DND-41 (cell line): ENCODE data around the gene SLC2A6.
A peak's percentile ranks its signal among the peaks of the same experiment; 100 is the strongest.

Experiments
- ATAC-seq: fragments of 200-7000 bp; cut with Tn5 transposase; 3 replicates; pipeline ENCODE4 v1.9.1; 2021; ENCODE audit warnings: low read depth; ENCODE audit not compliant: insufficient read depth
- DNase-seq: peaks from one replicate; pipeline ENCODE4 v3.0.0-alpha.2; 2020
- H2AFZ ChIP-seq: 2 replicates; pipeline ENCODE4 v1.6.0; 2012; ENCODE audit warnings: low read depth, low read length
- H3K27ac ChIP-seq: 2 replicates; pipeline ENCODE4 v1.5.1; 2012; ENCODE audit warnings: low read length, inconsistent platforms
- H3K27me3 ChIP-seq: fragments of 200-600 bp; sonication (generic); 2 replicates; pipeline ENCODE4 v1.6.0; 2012; ENCODE audit warnings: low read length, mild to moderate bottlenecking, inconsistent platforms; ENCODE audit not compliant: insufficient read depth, poor library complexity
- H3K36me3 ChIP-seq: 2 replicates; pipeline ENCODE4 v1.5.1; 2012; ENCODE audit warnings: low read length, inconsistent platforms; ENCODE audit not compliant: insufficient read depth
- H3K4me1 ChIP-seq: 2 replicates; pipeline ENCODE4 v1.5.1; 2012; ENCODE audit warnings: mild to moderate bottlenecking, low read length; ENCODE audit not compliant: insufficient read depth
- H3K4me2 ChIP-seq: 2 replicates; pipeline ENCODE4 v1.6.0; 2012; ENCODE audit warnings: mild to moderate bottlenecking, moderate library complexity, low read length, inconsistent platforms; ENCODE audit not compliant: insufficient read depth
- H3K4me3 ChIP-seq, 2 experiments: fragments of 200-600 bp in 1 of 2; shearing (Covaris generic) in 1 of 2; 2 replicates each; pipeline ENCODE4 v1.5.1; 2012 to 2016; ENCODE audit warnings: inconsistent platforms in 2 of 2, low read length in 2 of 2, mild to moderate bottlenecking in 2 of 2, low read depth in 1 of 2, moderate library complexity in 1 of 2
- H3K79me2 ChIP-seq: 2 replicates; pipeline ENCODE4 v1.6.0; 2012; ENCODE audit warnings: low read length, inconsistent platforms; ENCODE audit not compliant: insufficient read depth
- H3K9ac ChIP-seq: 2 replicates; pipeline ENCODE4 v1.6.0; 2012; ENCODE audit warnings: low read depth, mild to moderate bottlenecking, inconsistent platforms, low read length, moderate library complexity
- H3K9me3 ChIP-seq: 2 replicates; pipeline ENCODE4 v1.5.1; 2012; ENCODE audit warnings: low read length, moderate library complexity, mild to moderate bottlenecking, inconsistent platforms; ENCODE audit not compliant: insufficient read depth, severe bottlenecking
- H4K20me1 ChIP-seq: 2 replicates; pipeline ENCODE4 v1.6.0; 2012; ENCODE audit warnings: low read length; ENCODE audit not compliant: insufficient read depth
- CTCF ChIP-seq: IDR thresholded peaks from 2 replicates; pipeline ENCODE4 v1.5.1; 2012; ENCODE audit warnings: borderline replicate concordance, low read length, moderate library complexity, mild to moderate bottlenecking; ENCODE audit not compliant: poor library complexity, severe bottlenecking; ENCODE audit errors: extremely low read depth
- EZH2 ChIP-seq: IDR thresholded peaks from 3 replicates; pipeline ENCODE4 v1.6.1; 2012; ENCODE audit warnings: borderline replicate concordance, low read depth, mild to moderate bottlenecking, moderate library complexity, low read length, inconsistent platforms; ENCODE audit not compliant: severe bottlenecking

Gene SLC2A6

GRCh38 chr9:133477992-133478850, 678 bp downstream of the SLC2A6 start:
- Histone ChIP-seq H3K4me1 (peaks cover 25% of the 10 kb centered on the region), H3K27me3 (no peaks in the 10 kb centered on the region), H3K36me3 (peaks cover 19% of the 10 kb centered on the region), H3K9me3 (no peaks in the 10 kb centered on the region), H3K4me2 (peak overlapping the region; percentile 99), H3K27ac (peak overlapping the region; percentile 52; the same call in 1 of the 2 replicates), H2AFZ (peak overlapping the region; percentile 94; the same call in 1 of the 2 replicates), H4K20me1 (no peaks in the 10 kb centered on the region), H3K9ac (peak overlapping the region; percentile 74), H3K4me3 (peak overlapping the region; percentile 51 to 93; a peak in 3 of 4 replicates), H3K79me2 (0 out of 2 replicates have a peak, but pooled peaks cover 3% of the 10 kb centered on the region)
- DNase-seq (no peak), ATAC-seq (0 out of 3 replicates have a peak, but pooled peaks have one; percentile 2)
- TF ChIP-seq CTCF (no peak), EZH2 (no peak)

GRCh38 chr9:133477461-133477860, 1.4 kb downstream of the SLC2A6 start:
- H2AFZ ChIP-seq: no peak overlapping the region
- no peak overlapping the region for H3K4me3 ChIP-seq
- peak overlapping the region; percentile 99 for H3K4me2 ChIP-seq

GRCh38 chr9:133476941-133477340, 2.0 kb downstream of the SLC2A6 start:
- peaks cover 25% of the 10 kb centered on the region for H3K4me1 ChIP-seq
- peaks cover 20% of the 10 kb centered on the region for H3K36me3 ChIP-seq
- H3K27ac ChIP-seq: no peak overlapping the region
- H3K27me3 ChIP-seq: no peaks in the 10 kb centered on the region
- H3K4me2 ChIP-seq: no peak overlapping the region
- no peak overlapping the region for H2AFZ ChIP-seq
- no peak for ATAC-seq
- DNase-seq: no peak
- H3K4me3 ChIP-seq: no peak overlapping the region
- H3K79me2 ChIP-seq: 0 out of 2 replicates have a peak, but pooled peaks cover 3% of the 10 kb centered on the region
- no peak overlapping the region for H3K9ac ChIP-seq
- no peak for TF ChIP-seq CTCF
- TF ChIP-seq EZH2: no peak
- H4K20me1 ChIP-seq: no peaks in the 10 kb centered on the region
- no peaks in the 10 kb centered on the region for H3K9me3 ChIP-seq

More at GRCh38 chr9:133477461-133477860, 1.4 kb downstream of the SLC2A6 start:
- DNase-seq (no peak), ATAC-seq (no peak)
- Histone ChIP-seq H3K27me3 (no peaks in the 10 kb centered on the region), H3K9me3 (no peaks in the 10 kb centered on the region), H3K79me2 (0 out of 2 replicates have a peak, but pooled peaks cover 3% of the 10 kb centered on the region), H3K4me1 (peaks cover 25% of the 10 kb centered on the region), H3K9ac (no peak overlapping the region), H3K36me3 (peaks cover 20% of the 10 kb centered on the region), H3K27ac (no peak overlapping the region), H4K20me1 (no peaks in the 10 kb centered on the region)
- TF ChIP-seq CTCF (no peak), EZH2 (no peak)
